NAMALWA (cell line): ENCODE data around the gene CYP26C1.

Experiments used
- DNase-seq: peaks from one replicate; pipeline ENCODE4 v3.0.0-alpha.2; 2015; ENCODE audit warnings: low spot score

Gene CYP26C1

DNA sequence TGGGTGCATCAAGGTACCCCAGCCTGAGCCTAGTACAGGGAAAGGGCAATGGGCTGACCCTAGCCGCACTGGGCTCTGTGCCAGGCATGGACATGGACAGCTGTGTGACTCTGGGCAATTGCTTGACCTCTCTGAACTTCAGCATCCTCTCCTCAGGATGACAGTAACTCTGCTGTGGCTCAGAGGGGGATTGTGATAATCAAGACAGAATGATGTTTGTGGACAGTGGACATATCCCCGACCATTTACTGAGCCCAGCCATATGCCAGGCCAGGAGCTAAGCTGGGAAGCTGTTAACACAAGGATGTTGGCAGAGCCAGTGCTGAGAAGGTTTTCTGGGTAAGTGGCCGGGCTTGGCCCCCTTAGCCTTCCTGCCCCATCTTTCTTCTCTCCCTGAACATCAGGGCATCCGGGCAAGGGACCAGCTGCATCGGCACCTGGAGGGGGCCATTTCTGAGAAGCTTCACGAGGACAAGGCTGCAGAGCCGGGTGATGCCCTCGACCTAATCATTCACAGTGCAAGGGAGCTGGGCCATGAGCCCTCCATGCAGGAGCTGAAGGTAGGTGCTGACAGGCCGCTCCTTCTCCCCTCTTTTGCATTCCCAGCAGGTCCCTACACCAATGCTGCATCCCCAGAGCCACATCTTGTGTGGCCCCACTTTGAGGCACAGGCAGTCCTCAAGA lies 3.5 kb downstream of the CYP26C1 start:
- DNase-seq: no peak

DNA sequence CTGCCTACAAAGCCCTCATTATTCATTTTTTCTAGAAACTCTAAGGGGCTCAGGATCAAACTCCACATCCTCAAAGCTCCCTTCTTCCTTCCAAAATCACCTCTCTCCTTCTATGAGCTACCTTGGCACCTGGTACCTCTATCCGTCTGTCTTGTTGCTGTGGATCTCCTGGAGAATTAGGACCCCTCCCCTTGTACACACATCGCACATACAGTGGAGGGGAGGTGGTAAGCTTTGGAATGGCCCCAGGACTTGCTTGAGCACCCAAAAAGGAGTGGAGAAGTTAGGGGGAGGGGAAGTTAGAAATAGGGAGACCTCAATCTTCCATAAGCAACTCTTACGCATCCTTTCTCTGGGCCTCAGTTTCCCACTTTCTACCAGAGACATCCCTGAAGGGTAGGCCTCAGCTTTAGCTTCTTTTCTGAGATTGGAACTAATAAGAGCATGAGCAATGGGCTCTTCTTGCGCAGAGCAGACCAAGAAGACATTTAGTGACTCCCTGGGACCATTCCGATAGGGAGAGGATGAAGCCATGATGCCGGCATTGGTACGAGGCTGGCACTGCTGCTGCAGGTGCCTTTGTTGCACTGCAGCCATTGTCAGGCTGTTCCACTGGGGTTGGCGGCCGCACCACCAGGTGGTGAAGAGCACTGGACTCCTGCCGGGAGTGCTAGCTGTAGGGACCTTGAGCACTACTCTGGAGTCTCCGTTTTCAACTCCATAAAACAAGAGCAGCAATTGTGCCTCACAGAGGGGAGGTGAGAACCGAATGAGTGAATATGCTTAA lies 4.5 kb downstream of the CYP26C1 start:
- no peak for DNase-seq

DNA sequence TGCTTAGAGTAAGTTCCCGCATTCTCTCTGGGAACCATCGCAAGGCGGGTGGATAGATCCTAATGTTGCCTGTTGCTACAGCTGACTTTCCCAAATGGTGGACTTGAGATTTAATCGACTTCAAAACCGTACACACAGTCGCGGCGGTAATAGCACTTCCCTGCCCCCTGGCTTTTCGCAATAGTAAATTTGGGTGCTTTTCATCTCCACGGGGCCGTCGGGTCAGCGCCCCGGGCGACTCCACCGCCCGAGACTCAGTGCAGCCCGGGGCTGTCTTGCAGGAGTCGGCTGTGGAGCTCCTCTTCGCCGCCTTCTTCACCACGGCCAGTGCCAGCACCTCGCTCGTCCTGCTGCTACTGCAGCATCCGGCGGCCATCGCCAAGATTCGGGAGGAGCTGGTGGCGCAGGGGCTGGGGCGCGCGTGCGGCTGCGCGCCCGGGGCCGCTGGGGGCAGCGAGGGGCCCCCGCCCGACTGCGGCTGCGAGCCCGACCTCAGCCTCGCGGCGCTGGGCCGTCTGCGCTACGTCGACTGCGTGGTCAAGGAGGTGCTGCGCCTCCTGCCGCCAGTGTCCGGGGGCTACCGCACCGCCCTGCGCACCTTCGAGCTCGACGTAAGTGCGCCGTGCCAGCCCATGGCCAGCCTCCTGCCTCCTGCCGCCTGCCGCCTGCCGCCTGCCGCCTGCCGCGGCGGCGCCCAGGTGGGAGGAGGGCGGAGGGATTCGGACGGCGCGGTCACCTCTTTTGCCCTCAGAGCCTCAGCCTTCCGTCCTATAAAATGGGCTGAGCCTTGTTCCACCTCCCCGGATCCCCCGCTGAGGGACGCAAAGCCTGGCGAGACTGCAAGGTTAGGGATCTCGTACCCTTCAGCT lies 5.3 kb downstream of the CYP26C1 start:
- DNase-seq: no peak

DNA sequence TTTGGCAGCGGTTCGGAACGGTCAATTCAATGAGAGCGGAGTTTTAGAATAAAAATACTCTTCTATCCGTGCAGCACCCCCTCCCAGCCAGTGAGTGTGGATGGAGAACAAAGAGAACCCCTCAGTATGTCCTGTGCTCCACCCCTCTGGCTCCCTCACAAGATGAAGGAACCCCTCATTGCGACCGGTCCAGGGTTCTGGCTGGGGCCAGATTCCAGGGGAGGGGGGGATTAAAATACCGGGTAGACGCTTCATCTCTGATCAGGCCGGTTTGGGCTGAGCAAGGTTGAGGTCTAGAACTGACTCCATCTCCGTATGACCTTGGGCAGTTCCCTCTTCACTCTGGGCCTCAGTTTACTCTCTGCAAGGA lies 5.9 kb downstream of the CYP26C1 start:
- DNase-seq: no peak

DNA sequence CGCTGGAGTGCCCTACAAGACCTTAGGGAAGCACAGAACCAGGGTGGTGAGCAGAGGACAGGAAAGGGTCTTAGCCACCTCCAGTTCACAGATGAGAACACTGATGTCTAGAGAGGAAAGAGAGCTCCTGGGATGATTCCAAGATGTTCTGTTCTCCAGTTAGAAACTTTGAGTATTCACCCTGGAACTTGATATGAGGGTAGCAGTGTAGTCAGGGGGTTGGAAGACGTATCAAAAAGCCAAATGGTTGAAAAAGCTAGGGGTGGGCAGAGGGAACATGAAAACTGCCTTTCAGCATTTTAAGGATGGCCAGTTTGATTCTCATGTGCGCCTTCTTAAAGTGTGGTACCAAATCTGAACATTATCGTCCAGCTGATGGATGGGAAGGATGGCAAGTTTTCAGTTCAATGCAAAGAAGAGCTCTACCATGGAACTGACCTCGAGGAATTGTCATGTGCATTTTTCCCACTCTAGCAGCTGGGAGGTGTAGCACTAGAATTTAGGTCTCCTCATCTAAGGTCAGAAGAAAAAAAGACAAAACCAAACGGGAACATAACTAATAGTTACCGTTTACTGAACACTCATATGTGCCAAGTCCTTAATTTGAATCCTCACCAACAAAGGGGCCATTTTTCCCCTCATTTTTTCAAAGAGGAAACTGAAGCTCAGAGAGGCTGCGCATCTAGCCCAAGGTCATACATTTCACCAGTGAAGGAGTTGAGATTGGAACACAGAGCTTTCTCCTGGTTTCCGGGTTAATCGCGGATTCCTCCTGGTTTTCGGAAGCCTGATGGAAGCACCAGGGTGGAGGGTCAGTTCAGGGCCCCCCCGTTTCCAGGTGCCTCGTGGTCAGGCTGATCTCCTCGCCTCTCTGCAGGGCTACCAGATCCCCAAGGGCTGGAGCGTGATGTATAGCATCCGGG lies 7.1 kb downstream of the CYP26C1 start:
- no peak for DNase-seq

DNA sequence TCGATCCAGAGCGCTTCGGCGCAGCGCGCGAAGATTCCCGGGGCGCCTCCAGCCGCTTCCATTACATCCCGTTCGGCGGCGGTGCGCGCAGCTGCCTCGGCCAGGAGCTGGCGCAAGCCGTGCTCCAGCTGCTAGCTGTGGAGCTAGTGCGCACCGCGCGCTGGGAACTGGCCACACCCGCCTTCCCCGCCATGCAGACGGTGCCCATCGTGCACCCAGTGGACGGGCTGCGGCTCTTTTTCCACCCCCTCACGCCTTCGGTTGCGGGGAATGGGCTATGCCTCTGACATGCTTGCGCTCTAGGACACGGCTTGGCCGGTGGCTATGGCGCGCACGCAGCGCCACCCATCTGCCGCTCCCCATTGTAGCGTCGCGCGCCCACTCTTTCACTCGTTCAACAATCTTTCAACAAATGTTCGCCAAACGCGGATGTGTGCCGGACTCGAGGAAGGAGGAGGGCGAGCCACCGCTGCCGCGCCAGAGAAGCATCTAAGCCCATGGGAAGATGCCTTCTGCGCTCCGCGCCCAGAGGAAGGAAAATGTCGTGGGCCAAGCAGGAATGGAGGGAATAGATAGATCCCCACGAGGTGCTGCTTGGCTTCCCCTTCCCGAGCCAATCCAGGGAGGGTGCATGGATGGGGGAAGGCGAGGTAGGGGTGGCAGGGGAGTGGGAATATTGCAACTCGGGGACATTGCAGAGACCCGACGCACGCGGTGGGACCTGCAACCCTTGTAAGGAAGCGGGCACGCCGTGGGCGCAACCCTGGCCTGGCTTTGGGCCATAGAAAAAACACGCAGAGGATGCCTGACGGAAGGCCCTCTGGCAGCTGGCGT lies 8.0 kb downstream of the CYP26C1 start:
- DNase-seq: no peak

DNA sequence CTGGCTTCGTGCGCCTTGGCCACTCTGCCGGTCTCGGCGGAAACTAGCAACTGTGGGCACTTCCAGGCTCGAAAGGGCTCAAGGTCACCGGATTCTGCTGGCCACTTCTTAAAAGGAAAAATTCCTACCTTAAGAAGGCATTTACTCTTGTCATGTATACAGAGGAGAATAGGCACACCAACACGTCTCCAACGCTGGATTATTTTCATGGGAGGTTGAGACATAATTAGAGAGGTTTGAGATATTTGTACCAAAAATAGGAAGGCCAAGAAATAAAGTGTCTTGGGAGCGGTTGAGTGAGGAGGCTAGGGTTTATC lies 8.6 kb downstream of the CYP26C1 start:
- no peak for DNase-seq

DNA sequence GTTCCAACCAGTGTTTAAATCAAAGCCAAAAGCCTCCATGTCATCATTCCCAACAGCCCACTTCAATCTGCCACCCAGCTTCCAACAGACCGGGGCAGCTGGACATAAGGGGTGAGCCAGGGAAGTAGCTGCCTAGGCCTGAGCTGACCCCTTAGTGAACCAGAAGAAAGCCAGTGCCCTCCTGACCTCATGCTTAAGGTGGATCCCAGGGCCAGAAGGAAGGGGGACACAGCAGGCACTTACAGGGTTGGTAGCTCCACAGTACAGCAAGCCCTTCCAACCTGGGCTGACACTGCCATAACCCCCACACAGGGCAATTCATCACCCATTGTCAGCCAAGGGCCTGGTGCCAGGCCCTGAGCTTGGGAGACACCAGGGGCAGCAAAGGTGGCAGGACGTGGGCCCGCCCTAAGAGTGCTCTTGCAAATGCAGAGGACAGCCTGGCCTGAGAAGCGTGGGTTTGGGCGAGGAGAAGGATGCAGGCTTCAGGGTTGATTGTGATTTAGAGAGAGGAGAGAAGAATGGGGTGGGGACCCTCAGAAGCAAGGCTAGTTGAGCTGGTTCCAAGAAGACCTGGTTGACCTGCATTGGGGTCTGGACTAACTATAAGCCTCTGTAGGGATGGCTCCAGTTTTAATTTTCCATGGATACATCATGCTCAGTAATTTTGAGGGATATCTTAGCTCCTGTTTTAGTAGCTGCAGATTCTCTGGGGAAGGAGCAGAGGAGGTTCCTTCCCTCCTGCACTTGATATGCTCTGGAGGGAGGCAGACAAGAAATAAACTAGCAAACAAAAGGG lies 10.0 kb downstream of the CYP26C1 start:
- DNase-seq: no peak

DNA sequence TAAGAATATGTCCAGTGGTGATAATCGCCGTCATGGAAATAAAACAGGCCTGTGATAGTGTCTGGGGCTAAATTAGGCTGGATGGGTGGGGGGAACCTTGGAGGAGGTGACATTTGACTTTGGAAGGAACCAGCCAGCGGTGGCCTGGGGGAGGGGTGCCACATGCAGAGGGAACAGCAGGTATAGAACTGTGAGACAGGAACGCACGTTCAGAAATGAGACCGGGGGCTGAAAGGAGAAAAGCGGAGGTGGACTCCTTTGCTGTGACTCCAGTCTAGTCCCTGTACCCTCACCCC lies 10.5 kb downstream of the CYP26C1 start:
- no peak for DNase-seq

DNA sequence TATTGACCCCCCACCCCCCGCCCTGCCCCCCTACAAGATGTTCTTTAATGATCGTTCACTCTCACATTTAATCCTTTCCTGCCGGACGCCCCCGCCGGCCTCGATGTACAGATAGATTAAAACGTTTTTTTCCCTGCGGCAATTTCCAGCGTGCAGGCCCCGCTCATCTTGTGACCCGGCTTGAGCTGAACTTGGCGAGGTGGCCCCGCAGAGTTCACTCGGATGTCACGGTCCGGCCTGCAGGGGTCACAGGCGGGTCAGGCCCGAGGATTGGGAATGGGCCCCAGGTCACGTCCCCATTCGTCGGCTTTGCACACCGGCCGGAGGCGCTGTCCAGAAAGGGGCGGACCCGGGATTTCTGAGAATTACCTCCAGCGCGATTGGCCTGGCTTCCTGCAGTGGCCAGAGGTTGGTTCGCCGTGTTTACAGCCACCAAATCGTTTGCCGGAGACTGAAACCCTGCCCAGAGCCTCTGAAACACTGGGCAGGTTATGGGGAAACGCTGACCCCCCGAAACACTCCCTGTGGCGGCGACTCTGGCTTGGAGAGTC lies 11.2 kb downstream of the CYP26C1 start:
- no peak for DNase-seq

DNA sequence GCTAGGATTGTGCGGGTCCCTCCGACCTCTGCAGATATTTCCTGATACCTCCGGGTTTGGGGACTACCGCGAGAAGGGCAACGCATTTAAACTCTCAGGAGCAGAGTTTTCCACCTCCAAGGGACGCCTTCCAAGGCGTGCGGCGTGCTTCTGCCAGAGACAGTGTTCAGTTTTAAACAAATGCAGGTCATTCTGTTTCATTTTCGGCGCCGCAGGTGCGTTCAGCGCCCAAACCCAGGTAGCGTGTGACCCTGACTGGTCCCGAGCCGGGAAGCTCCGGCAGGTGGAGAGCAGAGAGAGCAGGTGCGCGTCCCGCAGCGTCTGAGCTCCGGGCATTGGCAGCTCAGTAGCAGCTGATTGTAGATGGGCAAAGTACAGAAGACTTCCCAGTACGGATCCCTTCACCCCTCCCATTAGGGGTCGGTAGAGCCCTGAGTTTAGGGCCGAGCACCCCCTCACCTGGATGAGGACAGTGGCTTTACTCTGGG lies 11.7 kb downstream of the CYP26C1 start:
- peak; percentile 29 for DNase-seq

DNA sequence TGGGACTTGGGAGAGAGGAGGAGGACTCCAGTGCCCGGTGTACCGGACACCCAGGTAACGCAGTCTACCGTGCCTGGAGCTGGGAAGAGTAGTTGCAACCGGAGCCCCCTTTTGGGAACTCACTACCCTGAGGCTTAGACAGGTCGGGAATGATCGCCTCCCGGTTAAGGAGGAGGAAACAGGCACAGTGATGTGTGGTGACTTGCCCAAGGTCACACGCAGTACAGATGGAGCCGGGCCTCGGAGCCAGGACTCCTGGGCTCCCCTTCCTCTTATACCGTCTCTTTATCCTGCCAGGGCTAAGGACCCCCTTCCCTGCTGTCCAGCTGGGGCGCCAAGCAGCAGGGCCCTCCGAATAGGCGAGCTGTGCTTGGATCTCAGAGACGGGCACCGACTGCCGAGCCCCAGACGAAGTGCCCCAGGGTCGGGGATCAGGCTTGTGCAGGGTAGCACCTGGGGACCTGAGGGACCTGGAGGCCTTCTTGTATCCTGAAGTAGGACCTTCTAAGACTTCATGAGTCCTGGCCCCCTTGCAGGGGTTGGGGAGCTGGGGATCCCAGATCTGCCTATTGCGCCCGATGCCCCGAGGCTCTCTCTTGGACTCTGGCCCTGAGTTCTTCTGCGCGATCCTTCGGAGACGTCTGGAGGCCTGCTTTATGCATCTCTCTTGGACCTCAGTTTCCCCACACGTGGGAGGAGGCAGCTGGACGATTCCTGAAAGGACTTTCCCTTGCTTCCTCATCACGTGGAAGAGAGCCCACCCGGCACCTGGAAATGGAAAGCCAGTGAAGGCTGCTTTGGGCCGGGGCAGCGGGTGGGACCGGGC lies 12.3 kb downstream of the CYP26C1 start:
- no peak for DNase-seq

DNA sequence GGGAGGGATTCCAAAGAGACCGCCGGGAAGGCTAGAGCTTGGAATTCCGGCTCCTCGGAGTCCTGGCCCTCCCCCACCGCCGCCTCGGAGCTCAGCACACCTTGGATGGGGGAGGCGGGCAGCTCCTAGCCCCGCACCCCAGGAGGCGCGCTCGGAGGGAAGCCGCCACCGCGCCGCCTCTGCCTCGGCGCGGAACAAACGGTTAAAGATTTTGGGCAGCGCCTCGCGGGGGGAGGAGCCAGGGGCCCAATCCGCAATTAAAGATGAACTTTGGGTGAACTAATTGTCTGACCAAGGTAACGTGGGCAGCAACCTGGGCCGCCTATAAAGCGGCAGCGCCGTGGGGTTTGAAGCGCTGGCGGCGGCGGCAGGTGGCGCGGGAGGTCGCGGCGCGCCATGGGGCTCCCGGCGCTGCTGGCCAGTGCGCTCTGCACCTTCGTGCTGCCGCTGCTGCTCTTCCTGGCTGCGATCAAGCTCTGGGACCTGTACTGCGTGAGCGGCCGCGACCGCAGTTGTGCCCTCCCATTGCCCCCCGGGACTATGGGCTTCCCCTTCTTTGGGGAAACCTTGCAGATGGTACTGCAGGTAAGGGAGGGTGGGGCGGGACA lies 13.0 kb downstream of the CYP26C1 start, which contains the start of gene CYP26A1:
Gene CYP26A1 (plus strand): TSS at position 355 of the 608 bp plus-strand sequence. CDS start 42 bp downstream, at position 397.
- peak; percentile 41 for DNase-seq

DNA sequence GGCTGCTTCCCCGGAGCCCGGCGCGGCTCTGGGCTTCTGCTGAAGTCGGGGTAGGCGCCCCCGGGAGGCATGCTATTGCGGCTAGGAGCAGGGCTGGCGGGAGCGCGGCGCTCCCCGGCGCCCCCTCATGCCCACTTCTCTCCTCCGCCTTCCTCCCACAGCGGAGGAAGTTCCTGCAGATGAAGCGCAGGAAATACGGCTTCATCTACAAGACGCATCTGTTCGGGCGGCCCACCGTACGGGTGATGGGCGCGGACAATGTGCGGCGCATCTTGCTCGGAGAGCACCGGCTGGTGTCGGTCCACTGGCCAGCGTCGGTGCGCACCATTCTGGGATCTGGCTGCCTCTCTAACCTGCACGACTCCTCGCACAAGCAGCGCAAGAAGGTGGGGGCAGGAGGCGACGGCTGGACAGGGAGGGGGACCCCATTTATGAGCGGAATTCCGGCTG lies 13.6 kb downstream of the CYP26C1 start:
- peak; percentile 54 for DNase-seq

DNA sequence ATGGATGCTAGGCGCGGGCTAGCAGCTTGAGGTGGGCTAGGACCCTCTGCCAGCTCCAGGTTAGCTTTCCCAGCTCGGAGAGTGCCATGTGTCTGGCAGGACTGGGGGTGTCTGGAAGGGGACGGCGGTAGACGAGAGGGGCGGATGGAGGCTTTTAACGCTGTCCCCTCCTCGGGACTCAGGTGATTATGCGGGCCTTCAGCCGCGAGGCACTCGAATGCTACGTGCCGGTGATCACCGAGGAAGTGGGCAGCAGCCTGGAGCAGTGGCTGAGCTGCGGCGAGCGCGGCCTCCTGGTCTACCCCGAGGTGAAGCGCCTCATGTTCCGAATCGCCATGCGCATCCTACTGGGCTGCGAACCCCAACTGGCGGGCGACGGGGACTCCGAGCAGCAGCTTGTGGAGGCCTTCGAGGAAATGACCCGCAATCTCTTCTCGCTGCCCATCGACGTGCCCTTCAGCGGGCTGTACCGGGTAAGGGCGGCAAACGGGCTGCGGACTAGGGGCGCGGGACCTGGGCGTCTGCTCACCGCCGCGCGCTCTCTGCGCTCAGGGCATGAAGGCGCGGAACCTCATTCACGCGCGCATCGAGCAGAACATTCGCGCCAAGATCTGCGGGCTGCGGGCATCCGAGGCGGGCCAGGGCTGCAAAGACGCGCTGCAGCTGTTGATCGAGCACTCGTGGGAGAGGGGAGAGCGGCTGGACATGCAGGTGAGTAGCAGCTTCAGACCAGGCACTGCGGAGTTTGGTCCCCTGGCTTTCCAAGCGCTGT lies 14.2 kb downstream of the CYP26C1 start:
- no peak for DNase-seq

DNA sequence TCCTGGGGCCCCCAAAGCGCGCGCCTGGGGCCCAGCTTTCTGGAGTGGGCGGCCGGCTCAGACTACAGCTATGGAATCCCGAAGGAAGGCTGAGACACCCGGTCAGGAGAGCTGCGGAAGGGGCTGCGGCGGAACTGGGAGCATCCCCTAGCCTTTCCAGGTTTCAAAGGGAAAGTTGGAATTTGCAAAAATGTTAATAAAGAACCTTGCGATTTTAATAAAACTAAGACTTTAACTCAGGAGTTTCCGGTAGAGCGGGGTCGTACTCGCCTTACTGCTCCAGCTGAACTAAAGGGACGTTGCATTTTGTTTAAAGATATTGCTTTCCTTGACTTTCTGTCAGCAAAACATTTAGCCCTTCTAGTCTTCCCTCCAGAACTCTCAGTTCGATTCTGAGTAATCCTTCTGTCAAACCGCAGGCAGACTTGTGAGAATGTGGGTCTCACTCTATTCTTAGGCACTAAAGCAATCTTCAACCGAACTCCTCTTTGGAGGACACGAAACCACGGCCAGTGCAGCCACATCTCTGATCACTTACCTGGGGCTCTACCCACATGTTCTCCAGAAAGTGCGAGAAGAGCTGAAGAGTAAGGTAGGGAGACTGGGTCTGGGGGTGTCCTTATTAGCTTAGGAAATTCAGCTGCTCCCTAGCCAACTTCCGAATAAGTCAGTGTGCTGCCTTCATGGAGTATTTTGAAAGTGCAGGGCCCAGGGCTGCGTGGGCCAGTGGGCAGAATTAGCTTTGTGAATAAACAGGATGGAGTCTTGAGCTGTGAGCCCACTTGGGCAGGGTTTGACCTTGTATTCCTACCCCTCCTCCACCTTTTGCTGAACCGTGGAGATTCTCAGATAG lies 15.0 kb downstream of the CYP26C1 start:
- no peak for DNase-seq

DNA sequence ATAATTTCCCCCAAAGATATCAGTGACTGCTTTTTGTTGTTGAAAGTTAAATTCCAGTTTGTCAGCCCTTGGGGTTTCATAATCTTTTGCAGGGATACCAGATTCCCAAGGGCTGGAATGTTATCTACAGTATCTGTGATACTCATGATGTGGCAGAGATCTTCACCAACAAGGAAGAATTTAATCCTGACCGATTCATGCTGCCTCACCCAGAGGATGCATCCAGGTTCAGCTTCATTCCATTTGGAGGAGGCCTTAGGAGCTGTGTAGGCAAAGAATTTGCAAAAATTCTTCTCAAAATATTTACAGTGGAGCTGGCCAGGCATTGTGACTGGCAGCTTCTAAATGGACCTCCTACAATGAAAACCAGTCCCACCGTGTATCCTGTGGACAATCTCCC lies 16.3 kb downstream of the CYP26C1 start:
- no peak for DNase-seq
